HepG2 (cell line): ENCODE data around the gene B4GALT1. TPM values are rescaled to one million over a fixed set of nuclear protein-coding genes. Genes with fewer than 3 reads are reported as not detected.

Experiments
- HMG20A ChIP-seq: IDR thresholded peaks from 2 replicates; pipeline ENCODE4 v1.6.1; 2016; ENCODE audit warnings: borderline replicate concordance
- IRX3 ChIP-seq: sonication (generic); formaldehyde crosslinking; IDR thresholded peaks from 2 replicates; pipeline ENCODE4 v1.8.1; 2023; ENCODE audit warnings: mild to moderate bottlenecking, low read depth, missing genetic modification reagents, borderline replicate concordance
- RFXANK ChIP-seq: IDR thresholded peaks from 2 replicates; pipeline ENCODE4 v1.6.1; 2016
- RXRA ChIP-seq: sonication (generic); formaldehyde crosslinking; IDR thresholded peaks from 2 replicates; pipeline ENCODE4 v1.5.1; 2020; ENCODE audit warnings: missing genetic modification reagents
- SMYD3 ChIP-seq: sonication (generic); formaldehyde crosslinking; IDR thresholded peaks from 2 replicates; pipeline ENCODE4 v1.8.1; 2023; ENCODE audit warnings: mild to moderate bottlenecking, missing genetic modification reagents
- STAG1 ChIP-seq: sonication (generic); formaldehyde crosslinking; IDR thresholded peaks from 2 replicates; pipeline ENCODE4 v1.4.0; 2020; ENCODE audit warnings: missing genetic modification reagents
- ZNF224 ChIP-seq: sonication (generic); formaldehyde crosslinking; IDR thresholded peaks from 2 replicates; pipeline ENCODE4 v1.5.0; 2020; ENCODE audit warnings: mild to moderate bottlenecking, missing genetic modification reagents
- ZNF251 ChIP-seq: sonication (generic); formaldehyde crosslinking; IDR thresholded peaks from 2 replicates; pipeline ENCODE4 v1.9.0; 2021; ENCODE audit warnings: mild to moderate bottlenecking, missing genetic modification reagents
- ZNF781 ChIP-seq: sonication (generic); formaldehyde crosslinking; IDR thresholded peaks from 2 replicates; pipeline ENCODE4 v1.5.1; 2020; ENCODE audit warnings: borderline replicate concordance, mild to moderate bottlenecking, missing genetic modification reagents; ENCODE audit errors: not compliant biosample characterization
- polyA plus RNA-seq, 8 experiments: library from polyadenylated mRNA; depleted of rRNA in 3 of 8; stranded (reverse) in 7 of 8; unstranded in 1 of 8; fragments of >200 nt; fragmentation: Illumina TruSeq in 4 of 8; extraction: Trizol in 4 of 8; gene quantifications; 2 replicates each; pipeline versions ENCODE4 v1.2.1 to v1.2.3, GENCODE V29; 2011 to 2016; ENCODE audit warnings: low read depth in 4 of 8, missing spikeins in 1 of 8, mixed read lengths in 1 of 8; ENCODE audit not compliant: insufficient read depth in 1 of 8
- total RNA-seq, 5 experiments: library from RNA; depleted of rRNA; stranded (reverse); fragments of >200 nt; fragmentation: Illumina TruSeq; extraction: Trizol; gene quantifications; 2 replicates each; pipeline ENCODE4 v1.2.3, GENCODE V29; 2016; ENCODE audit warnings: low read depth in 1 of 5
- TF ChIP-seq, protein P1 (sequence below): sonication (generic); formaldehyde crosslinking; IDR thresholded peaks from 2 replicates; pipeline ENCODE4 v1.4.0; 2020; ENCODE audit warnings: missing genetic modification reagents
- TF ChIP-seq, protein P2 (sequence below): sonication (generic); formaldehyde crosslinking; IDR thresholded peaks from 2 replicates; pipeline ENCODE4 v1.5.0; 2020; ENCODE audit warnings: mild to moderate bottlenecking, missing genetic modification reagents, moderate library complexity
- TF ChIP-seq, protein P3 (sequence below): IDR thresholded peaks from 2 replicates; pipeline ENCODE4 v1.6.1; 2016
- TF ChIP-seq, protein P4 (sequence below): sonication (generic); formaldehyde crosslinking; IDR thresholded peaks from 2 replicates; pipeline ENCODE4 v1.9.0; 2021; ENCODE audit warnings: mild to moderate bottlenecking, missing genetic modification reagents

B4GALT1 gene
- total and polyA plus RNA-seq, 2 of the 13 experiments (the other 11 are each of a cell fraction or from before 2014, with no cell fraction given): 15.7 to 33.5 TPM

DNA sequence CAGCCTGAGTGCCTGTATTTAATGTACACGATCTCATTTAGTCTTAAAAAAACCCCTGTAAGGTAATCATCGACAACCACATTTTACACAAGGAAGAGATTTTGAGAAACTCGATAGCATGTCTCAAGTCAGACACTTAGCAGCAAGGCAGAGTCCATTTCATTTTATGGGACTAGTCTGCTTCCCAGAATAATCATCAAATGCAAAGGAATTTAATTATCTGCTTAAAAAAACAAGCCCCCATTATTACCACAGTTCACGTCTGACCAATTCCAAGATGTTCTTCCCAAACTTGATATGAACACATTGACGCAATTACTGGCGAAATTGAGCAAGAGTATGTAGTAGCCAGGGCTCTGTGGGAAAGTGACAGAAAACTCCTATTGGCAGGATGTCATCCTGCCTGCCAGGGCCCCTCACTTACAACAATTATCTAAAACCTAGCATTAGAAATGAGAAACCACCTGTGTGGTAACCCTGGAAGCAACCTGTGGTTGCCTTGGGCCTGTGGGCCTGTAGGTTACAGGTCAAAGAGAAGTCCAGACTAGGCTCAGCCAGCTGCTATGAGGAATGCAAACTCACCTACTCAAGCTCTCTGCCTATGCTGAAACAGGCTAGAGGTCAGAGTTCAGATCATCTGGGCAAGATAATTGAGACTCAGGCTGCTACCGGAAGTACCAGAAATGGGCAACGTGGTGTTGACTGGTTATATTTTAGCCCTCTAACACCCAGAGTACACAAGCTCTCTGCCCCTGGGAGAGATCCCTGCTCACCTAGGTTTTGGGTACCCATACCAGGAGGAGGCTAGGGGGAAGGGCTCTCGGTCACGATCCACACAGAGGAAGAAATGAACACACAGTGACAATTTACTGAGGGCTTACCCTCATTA is 1.6 kb downstream of the B4GALT1 start (continued):
- TF ChIP-seq, protein P1, sequence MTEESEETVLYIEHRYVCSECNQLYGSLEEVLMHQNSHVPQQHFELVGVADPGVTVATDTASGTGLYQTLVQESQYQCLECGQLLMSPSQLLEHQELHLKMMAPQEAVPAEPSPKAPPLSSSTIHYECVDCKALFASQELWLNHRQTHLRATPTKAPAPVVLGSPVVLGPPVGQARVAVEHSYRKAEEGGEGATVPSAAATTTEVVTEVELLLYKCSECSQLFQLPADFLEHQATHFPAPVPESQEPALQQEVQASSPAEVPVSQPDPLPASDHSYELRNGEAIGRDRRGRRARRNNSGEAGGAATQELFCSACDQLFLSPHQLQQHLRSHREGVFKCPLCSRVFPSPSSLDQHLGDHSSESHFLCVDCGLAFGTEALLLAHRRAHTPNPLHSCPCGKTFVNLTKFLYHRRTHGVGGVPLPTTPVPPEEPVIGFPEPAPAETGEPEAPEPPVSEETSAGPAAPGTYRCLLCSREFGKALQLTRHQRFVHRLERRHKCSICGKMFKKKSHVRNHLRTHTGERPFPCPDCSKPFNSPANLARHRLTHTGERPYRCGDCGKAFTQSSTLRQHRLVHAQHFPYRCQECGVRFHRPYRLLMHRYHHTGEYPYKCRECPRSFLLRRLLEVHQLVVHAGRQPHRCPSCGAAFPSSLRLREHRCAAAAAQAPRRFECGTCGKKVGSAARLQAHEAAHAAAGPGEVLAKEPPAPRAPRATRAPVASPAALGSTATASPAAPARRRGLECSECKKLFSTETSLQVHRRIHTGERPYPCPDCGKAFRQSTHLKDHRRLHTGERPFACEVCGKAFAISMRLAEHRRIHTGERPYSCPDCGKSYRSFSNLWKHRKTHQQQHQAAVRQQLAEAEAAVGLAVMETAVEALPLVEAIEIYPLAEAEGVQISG (CRISPR knock-in tag): peak; percentile 87
- TF ChIP-seq SMYD3 (CRISPR knock-in tag) (peak; percentile 74; the same call in 1 of the 2 replicates), HMG20A (CRISPR knock-in tag) (peak; percentile 73; the same call in 1 of the 2 replicates), ZNF224 (CRISPR knock-in tag) (no peak), IRX3 (CRISPR knock-in tag) (no peak), ZNF251 (CRISPR knock-in tag) (no peak), RFXANK (CRISPR knock-in tag) (no peak), ZNF781 (no peak), STAG1 (peak; percentile 25; the same call in 1 of the 2 replicates), RXRA (CRISPR knock-in tag) (peak; percentile 90)
- TF ChIP-seq, protein P2, sequence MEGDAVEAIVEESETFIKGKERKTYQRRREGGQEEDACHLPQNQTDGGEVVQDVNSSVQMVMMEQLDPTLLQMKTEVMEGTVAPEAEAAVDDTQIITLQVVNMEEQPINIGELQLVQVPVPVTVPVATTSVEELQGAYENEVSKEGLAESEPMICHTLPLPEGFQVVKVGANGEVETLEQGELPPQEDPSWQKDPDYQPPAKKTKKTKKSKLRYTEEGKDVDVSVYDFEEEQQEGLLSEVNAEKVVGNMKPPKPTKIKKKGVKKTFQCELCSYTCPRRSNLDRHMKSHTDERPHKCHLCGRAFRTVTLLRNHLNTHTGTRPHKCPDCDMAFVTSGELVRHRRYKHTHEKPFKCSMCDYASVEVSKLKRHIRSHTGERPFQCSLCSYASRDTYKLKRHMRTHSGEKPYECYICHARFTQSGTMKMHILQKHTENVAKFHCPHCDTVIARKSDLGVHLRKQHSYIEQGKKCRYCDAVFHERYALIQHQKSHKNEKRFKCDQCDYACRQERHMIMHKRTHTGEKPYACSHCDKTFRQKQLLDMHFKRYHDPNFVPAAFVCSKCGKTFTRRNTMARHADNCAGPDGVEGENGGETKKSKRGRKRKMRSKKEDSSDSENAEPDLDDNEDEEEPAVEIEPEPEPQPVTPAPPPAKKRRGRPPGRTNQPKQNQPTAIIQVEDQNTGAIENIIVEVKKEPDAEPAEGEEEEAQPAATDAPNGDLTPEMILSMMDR (CRISPR knock-in tag): peak; percentile 8; the same call in 1 of the 2 replicates
- TF ChIP-seq, protein P3, sequence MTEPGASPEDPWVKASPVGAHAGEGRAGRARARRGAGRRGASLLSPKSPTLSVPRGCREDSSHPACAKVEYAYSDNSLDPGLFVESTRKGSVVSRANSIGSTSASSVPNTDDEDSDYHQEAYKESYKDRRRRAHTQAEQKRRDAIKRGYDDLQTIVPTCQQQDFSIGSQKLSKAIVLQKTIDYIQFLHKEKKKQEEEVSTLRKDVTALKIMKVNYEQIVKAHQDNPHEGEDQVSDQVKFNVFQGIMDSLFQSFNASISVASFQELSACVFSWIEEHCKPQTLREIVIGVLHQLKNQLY (CRISPR knock-in tag): peak; percentile 36; the same call in 1 of the 2 replicates
- TF ChIP-seq, protein P4, sequence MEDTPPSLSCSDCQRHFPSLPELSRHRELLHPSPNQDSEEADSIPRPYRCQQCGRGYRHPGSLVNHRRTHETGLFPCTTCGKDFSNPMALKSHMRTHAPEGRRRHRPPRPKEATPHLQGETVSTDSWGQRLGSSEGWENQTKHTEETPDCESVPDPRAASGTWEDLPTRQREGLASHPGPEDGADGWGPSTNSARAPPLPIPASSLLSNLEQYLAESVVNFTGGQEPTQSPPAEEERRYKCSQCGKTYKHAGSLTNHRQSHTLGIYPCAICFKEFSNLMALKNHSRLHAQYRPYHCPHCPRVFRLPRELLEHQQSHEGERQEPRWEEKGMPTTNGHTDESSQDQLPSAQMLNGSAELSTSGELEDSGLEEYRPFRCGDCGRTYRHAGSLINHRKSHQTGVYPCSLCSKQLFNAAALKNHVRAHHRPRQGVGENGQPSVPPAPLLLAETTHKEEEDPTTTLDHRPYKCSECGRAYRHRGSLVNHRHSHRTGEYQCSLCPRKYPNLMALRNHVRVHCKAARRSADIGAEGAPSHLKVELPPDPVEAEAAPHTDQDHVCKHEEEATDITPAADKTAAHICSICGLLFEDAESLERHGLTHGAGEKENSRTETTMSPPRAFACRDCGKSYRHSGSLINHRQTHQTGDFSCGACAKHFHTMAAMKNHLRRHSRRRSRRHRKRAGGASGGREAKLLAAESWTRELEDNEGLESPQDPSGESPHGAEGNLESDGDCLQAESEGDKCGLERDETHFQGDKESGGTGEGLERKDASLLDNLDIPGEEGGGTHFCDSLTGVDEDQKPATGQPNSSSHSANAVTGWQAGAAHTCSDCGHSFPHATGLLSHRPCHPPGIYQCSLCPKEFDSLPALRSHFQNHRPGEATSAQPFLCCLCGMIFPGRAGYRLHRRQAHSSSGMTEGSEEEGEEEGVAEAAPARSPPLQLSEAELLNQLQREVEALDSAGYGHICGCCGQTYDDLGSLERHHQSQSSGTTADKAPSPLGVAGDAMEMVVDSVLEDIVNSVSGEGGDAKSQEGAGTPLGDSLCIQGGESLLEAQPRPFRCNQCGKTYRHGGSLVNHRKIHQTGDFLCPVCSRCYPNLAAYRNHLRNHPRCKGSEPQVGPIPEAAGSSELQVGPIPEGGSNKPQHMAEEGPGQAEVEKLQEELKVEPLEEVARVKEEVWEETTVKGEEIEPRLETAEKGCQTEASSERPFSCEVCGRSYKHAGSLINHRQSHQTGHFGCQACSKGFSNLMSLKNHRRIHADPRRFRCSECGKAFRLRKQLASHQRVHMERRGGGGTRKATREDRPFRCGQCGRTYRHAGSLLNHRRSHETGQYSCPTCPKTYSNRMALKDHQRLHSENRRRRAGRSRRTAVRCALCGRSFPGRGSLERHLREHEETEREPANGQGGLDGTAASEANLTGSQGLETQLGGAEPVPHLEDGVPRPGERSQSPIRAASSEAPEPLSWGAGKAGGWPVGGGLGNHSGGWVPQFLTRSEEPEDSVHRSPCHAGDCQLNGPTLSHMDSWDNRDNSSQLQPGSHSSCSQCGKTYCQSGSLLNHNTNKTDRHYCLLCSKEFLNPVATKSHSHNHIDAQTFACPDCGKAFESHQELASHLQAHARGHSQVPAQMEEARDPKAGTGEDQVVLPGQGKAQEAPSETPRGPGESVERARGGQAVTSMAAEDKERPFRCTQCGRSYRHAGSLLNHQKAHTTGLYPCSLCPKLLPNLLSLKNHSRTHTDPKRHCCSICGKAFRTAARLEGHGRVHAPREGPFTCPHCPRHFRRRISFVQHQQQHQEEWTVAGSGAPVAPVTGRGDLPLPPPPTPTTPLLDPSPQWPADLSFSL (CRISPR knock-in tag): no peak
